HCT116 (cell line): ENCODE results near the gene SERPINI1.

Source experiments
- CEBPB ChIP-seq: IDR thresholded peaks from 2 replicates; pipeline ENCODE4 v1.6.1; 2012; ENCODE audit warnings: low read depth
- CTCF ChIP-seq, 3 experiments: fragments of 200-600 bp in 1 of 3; sonication (generic) in 1 of 3; IDR thresholded peaks in 2 of 3; conservative IDR thresholded peaks in 1 of 3; 2 replicates each; pipeline ENCODE4 v1.5.1; 2012 to 2017; ENCODE audit warnings: low read depth in 2 of 3, low read length in 2 of 3, antibody characterized with exemption in 1 of 3, borderline replicate concordance in 1 of 3, control low read depth in 1 of 3, mild to moderate bottlenecking in 1 of 3, mixed read lengths in 1 of 3, mixed run types in 1 of 3, moderate library complexity in 1 of 3; ENCODE audit not compliant: insufficient read depth in 1 of 3
- POLR2A ChIP-seq: IDR thresholded peaks from 2 replicates; pipeline ENCODE4 v1.7.0; 2011; ENCODE audit warnings: borderline replicate concordance; ENCODE audit not compliant: insufficient read depth, insufficient read length; ENCODE audit errors: extremely low read depth
- POLR2AphosphoS5 ChIP-seq: IDR thresholded peaks from 2 replicates; pipeline ENCODE4 v1.6.1; 2011; ENCODE audit warnings: mild to moderate bottlenecking, low read depth, low read length, moderate library complexity
- YY1 ChIP-seq: IDR thresholded peaks from 2 replicates; pipeline ENCODE4 v1.6.1; 2011; ENCODE audit warnings: low read length, low read depth, moderate library complexity, mild to moderate bottlenecking; ENCODE audit not compliant: insufficient replicate concordance; ENCODE audit errors: extremely low read depth
- TF ChIP-seq, protein P1 (sequence below): IDR thresholded peaks from 2 replicates; pipeline ENCODE4 v1.6.1; 2012

DNA sequence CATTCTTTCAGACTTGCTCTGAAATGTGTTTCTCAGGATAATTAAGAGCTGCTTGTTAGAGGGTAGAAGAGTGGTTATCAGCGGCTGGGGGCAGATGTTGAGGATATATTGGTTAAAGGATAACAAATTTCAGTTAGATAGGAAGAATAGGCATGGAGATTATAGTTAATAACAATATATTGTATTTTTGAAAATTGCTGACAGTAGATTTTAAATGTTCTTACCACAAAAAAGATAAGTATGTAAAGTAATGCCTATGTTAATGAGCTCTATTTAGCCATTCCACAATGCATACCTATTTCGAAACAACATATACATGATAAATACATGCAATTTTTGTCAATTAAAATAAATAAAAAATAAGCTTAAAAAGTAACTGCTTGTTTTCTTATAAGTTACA is 123.3 kb downstream of the SERPINI1 start:
- TF ChIP-seq YY1 (no peak), CTCF (IDR thresholded peaks at IDR 0.05 in 2 of 3, conservative IDR thresholded peaks at IDR 0.05 in 1 of 3; ENCODE audit: borderline replicate concordance in 1 of 3, insufficient read depth in 1 of 3, low read depth in 2 of 3, low read length in 2 of 3) (no peak), POLR2A (no peak), POLR2AphosphoS5 (no peak), CEBPB (no peak)
- TF ChIP-seq, protein P1, sequence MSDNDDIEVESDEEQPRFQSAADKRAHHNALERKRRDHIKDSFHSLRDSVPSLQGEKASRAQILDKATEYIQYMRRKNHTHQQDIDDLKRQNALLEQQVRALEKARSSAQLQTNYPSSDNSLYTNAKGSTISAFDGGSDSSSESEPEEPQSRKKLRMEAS = no peak
